PC-9 (cell line): ENCODE measurements around the gene GNG13. TPM values are rescaled to one million over a fixed set of nuclear protein-coding genes. Genes with fewer than 3 reads are reported as not detected.

Experiments used
- BruUV-seq: library from RNA; stranded (reverse); fragments of 400-500 nt; replicated peaks from 2 replicates; lab custom pipeline; 2021; lab: Mats Ljungman, UMichigan
- CTCF ChIA-PET: fragments of 300-600 bp; sonication (Branson Sonifier 250); formaldehyde crosslinking; loops from one replicate; lab custom pipeline; 2022; ENCODE audit warnings: antibody characterized with exemption; lab: Charles Lee
- POLR2A ChIA-PET: fragments of 300-600 bp; sonication (Branson Sonifier 250); formaldehyde crosslinking; loops from one replicate; lab custom pipeline; 2022; ENCODE audit warnings: antibody characterized with exemption; ENCODE audit not compliant: unreplicated experiment; lab: Charles Lee
- DNase-seq, 2 experiments: peaks; one replicate each; pipeline versions ENCODE4 v3.0.0 to v3.0.0-alpha.2; 2015 to 2022; ENCODE audit warnings: mixed read lengths in 1 of 2
- H2AFZ ChIP-seq: fragments of 200-600 bp; sonication (generic); 2 replicates; pipeline ENCODE4 v1.8.1; 2017; ENCODE audit warnings: antibody characterized with exemption
- H3F3A ChIP-seq: fragments of 200-600 bp; sonication (generic); 2 replicates; pipeline ENCODE4 v1.8.1; 2017; ENCODE audit warnings: antibody characterized with exemption, mild to moderate bottlenecking, low read depth; ENCODE audit not compliant: insufficient read depth
- H3K27ac ChIP-seq: fragments of 200-600 bp; sonication (generic); 2 replicates; pipeline ENCODE4 v1.6.1; 2016; ENCODE audit warnings: mixed run types
- H3K27me3 ChIP-seq: fragments of 200-600 bp; sonication (generic); 2 replicates; pipeline ENCODE4 v1.6.1; 2016; ENCODE audit warnings: low read depth, mixed run types; ENCODE audit not compliant: insufficient read depth
- H3K36me3 ChIP-seq: fragments of 200-600 bp; sonication (generic); 2 replicates; pipeline ENCODE4 v1.6.1; 2016; ENCODE audit warnings: low read depth, mixed run types
- H3K4me1 ChIP-seq: fragments of 200-600 bp; sonication (generic); replicated peaks from 2 replicates; pipeline ENCODE4 v1.6.1; 2016; ENCODE audit warnings: mixed run types; ENCODE audit not compliant: insufficient read depth
- H3K4me2 ChIP-seq: fragments of 200-600 bp; sonication (generic); 2 replicates; pipeline ENCODE4 v1.6.1; 2017; ENCODE audit warnings: mixed run types
- H3K4me3 ChIP-seq: fragments of 200-600 bp; sonication (generic); 2 replicates; pipeline ENCODE4 v1.6.1; 2016; ENCODE audit warnings: mixed run types
- H3K79me2 ChIP-seq: fragments of 200-600 bp; sonication (generic); 2 replicates; pipeline ENCODE4 v1.6.1; 2017; ENCODE audit warnings: low read depth, mixed run types
- H3K9me2 ChIP-seq: fragments of 200-600 bp; sonication (generic); 2 replicates; pipeline ENCODE4 v1.8.1; 2017; ENCODE audit warnings: mild to moderate bottlenecking; ENCODE audit not compliant: insufficient read depth
- H3K9me3 ChIP-seq: fragments of 200-600 bp; sonication (generic); 2 replicates; pipeline ENCODE4 v1.8.1; 2016; ENCODE audit warnings: low read depth; ENCODE audit not compliant: insufficient read depth
- H4K20me1 ChIP-seq: fragments of 200-600 bp; sonication (generic); 2 replicates; pipeline ENCODE4 v1.8.1; 2017; ENCODE audit not compliant: insufficient read depth
- CTCF ChIP-seq: fragments of 200-600 bp; sonication (generic); conservative IDR thresholded peaks from 2 replicates; pipeline ENCODE4 v1.6.1; 2017; ENCODE audit warnings: mixed run types, antibody characterized with exemption, mild to moderate bottlenecking, moderate library complexity
- EZH2 ChIP-seq: fragments of 200-600 bp; sonication (generic); IDR thresholded peaks from 2 replicates; pipeline ENCODE4 v1.8.0; 2017; ENCODE audit warnings: antibody characterized with exemption, low read depth
- intact Hi-C: fragments of 100-400 bp; cut with micrococcal nuclease; formaldehyde crosslinking; loops from one replicate; pipeline ENCODE4 v1.10.0; 2022; ENCODE audit not compliant: unreplicated experiment
- total RNA-seq: library from RNA; stranded (reverse); gene quantifications from 2 replicates; pipeline ENCODE4 v1.2.3, GENCODE V29; 2021

GNG13 gene
- total RNA-seq, 1 experiment from 2014 or later = not detected

GRCh38 chr16:804193-805048, 3.9 kb upstream of the GNG13 start:
- no peak overlapping the region for H2AFZ ChIP-seq
- 0 out of 2 replicates have a peak, but pooled peaks cover 6% of the 10 kb centered on the region for H3K4me1 ChIP-seq
- POLR2A ChIA-PET = interaction anchor here (0.6 to 1.2 kb wide), 3 partner anchors 8 to 193 kb away, joined by 3 to 20 read pairs (median 5); no protein-coding TSS in a partner anchor
- no peaks in the 10 kb centered on the region; the same call in none of the 2 replicates for H4K20me1 ChIP-seq
- peaks cover 21% of the 10 kb centered on the region for H3K79me2 ChIP-seq
- H3K36me3 ChIP-seq = no peaks in the 10 kb centered on the region
- DNase-seq = no peak
- CTCF ChIA-PET = no interaction called here
- peaks cover 27% of the 10 kb centered on the region for H3K27me3 ChIP-seq
- TF ChIP-seq CTCF = no peak
- TF ChIP-seq EZH2 = no peak
- H3K9me2 ChIP-seq = no peaks in the 10 kb centered on the region
- H3K4me3 ChIP-seq = no peak overlapping the region
- H3F3A ChIP-seq = peaks cover 18% of the 10 kb centered on the region; the same call in 1 of the 2 replicates
- no peak overlapping the region for H3K27ac ChIP-seq
- H3K9me3 ChIP-seq = no peaks in the 10 kb centered on the region
- BruUV-seq = no TSS peak
- no peak overlapping the region for H3K4me2 ChIP-seq
- intact Hi-C loops = no loop called here

- Histone ChIP-seq H3F3A (peaks cover 19% of the 10 kb centered on the region; the same call in 1 of the 2 replicates), H2AFZ (no peak overlapping the region), H4K20me1 (no peaks in the 10 kb centered on the region; the same call in none of the 2 replicates), H3K4me3 (no peak overlapping the region), H3K36me3 (no peaks in the 10 kb centered on the region), H3K79me2 (peaks cover 14% of the 10 kb centered on the region), H3K4me2 (no peak overlapping the region), H3K27ac (no peak overlapping the region), H3K4me1 (0 out of 2 replicates have a peak, but pooled peaks cover 4% of the 10 kb centered on the region), H3K9me3 (no peaks in the 10 kb centered on the region), H3K9me2 (no peaks in the 10 kb centered on the region), H3K27me3 (peaks cover 27% of the 10 kb centered on the region)
- no peak for DNase-seq
- POLR2A ChIA-PET = interaction anchor here (0.6 kb wide), 1 partner anchor 194 kb away, joined by 20 read pairs; no protein-coding TSS in a partner anchor
- intact Hi-C loops = no loop called here
- no TSS peak for BruUV-seq
- CTCF ChIA-PET = no interaction called here
- TF ChIP-seq CTCF (no peak), EZH2 (no peak)
These were observed 3.2 kb upstream of the GNG13 start for GRCh38 chr16:803754-804080.

- BruUV-seq = no TSS peak
- Histone ChIP-seq H3K9me2 (no peaks in the 10 kb centered on the region), H2AFZ (no peak overlapping the region), H3K27me3 (peaks cover 27% of the 10 kb centered on the region), H3K4me2 (no peak overlapping the region), H3K4me1 (no peaks in the 10 kb centered on the region), H3K4me3 (no peak overlapping the region), H3K9me3 (no peaks in the 10 kb centered on the region), H4K20me1 (no peaks in the 10 kb centered on the region; the same call in none of the 2 replicates), H3K36me3 (no peaks in the 10 kb centered on the region), H3K79me2 (peaks cover 9% of the 10 kb centered on the region), H3F3A (peaks cover 15% of the 10 kb centered on the region; the same call in 1 of the 2 replicates), H3K27ac (no peak overlapping the region)
- intact Hi-C loops = no loop called here
- DNase-seq = no peak
- CTCF ChIA-PET = no interaction called here
- TF ChIP-seq EZH2 = no peak
- TF ChIP-seq CTCF = no peak
- POLR2A ChIA-PET = interaction anchor here (0.6 kb wide), 2 partner anchors 15 to 194 kb away, joined by 3 to 20 read pairs; partner anchors contain the start of gene CHTF18
These were observed 2.6 kb upstream of the GNG13 start for GRCh38 chr16:802914-803753.
